Stromal cell of bone marrow (primary cell): ENCODE measurements around the gene SHOC1.
"Not testable (repeated sequence)": the region's sequence is repeated elsewhere in the genome, so short reads cannot be mapped to it uniquely, and the experiment has no call there.

ENCODE experiments used
- DNase-seq: peaks from one replicate; pipeline ENCODE4 v3.0.0-alpha.2; 2012; ENCODE audit warnings: low read depth

SHOC1 gene

DNA sequence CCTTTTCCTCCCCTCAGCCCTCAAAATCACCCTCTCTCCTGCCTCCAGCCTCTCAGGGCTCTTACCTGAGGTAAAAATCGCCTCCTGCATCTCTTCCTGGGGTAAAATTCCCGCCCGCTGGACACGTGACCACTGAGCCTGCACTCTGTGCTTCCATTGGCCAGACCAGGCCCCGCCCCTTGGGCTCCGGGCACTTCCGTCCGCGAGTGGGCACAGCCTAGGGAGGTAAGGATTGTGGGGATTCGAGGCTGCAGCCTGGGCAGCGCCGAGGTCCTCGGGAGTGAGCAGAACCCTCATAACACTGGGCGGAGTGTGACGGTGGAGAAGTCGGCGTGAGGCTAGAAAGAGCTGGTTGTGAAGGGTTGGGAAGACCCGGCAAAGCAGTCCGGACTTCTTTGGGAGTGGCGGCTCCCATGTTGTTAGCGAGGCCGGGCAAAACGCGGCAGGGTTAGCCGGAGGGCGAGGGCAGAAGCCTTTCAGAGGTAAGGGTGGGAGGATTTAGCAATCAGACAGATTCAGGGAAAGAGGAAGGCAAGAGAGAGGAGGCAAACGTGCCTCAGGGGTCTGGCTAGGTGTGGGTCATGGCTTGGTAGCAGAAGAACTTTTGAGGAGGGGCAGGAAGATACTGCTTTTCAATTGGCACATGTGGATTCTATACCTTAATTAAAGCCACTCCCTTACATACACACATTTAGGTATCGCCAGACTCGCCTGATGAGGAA is at the start of gene SHOC1:
Gene SHOC1 (minus strand): TSS at position 103 of the 722 bp plus-strand sequence. CDS start 3,519 bp downstream, outside the sequence.
- DNase-seq, result no peak

DNA sequence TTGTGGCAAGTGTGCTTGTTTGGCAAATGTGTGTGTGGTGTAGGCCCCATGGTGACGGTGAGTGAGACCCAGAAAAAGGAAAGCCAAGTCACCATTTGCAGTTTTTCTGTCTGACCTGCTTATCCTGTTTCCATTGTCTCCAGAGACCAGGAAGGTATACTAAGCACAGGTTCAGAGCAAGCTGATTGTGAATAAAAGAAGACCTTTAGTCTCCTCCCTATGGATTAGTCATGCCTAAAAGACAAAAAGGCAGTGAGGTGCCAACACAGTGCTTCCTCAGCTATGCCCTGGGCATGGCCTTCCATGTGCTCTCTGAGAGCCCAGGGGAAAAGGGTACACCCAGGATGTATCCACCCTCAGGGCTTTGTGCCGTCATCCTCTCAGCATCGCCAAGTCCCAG is 49.2 kb upstream of the SHOC1 start:
- no peak for DNase-seq

DNA sequence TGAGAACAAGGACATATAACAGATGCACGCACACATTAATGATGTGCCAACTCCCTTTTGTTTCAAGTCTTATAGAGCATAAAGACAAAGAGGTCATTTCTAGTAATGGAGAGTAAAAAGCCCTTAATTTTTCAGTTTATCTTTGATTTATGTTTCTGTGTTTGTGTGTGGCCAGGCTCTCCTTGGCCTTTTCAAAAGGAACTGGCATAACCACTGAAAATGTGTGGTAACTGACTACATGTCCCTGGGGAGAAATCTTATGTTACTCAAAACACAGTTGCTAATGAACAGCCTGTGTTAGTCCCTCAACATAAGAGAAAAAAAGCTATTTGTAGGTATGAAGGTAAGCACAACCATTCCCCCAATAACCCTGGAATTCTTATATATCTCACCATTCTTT is 47.6 kb upstream of the SHOC1 start:
- DNase-seq, result peak; percentile 59

- no peak for DNase-seq
These were observed 45.7 kb upstream of the SHOC1 start for GRCh38 chr9:111840442-111840841.

GRCh38 chr9:111839987-111840386 is 45.2 kb upstream of the SHOC1 start:
- DNase-seq, result no peak

GRCh38 chr9:111839387-111839786 is 44.6 kb upstream of the SHOC1 start:
- DNase-seq, result no peak

DNA sequence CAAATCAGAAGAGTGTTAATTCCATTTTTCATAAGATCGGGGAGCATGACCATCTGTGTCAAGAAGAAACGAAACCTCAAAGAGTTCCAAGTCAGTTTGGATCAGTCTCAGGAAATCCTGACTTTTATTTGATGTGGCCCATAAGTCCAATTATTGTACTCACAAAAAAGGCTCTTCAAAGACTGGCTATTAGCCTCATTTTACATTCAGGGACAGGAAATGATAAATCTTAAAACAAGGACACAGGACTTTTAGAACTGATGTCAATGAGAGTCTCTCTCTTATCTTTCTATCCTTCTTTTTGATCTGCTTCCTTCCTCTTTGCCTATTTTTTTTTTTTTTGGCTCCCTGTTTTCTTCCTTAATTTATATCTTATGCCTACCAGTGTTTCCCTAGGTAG is 43.7 kb upstream of the SHOC1 start:
- DNase-seq, result no peak

DNA sequence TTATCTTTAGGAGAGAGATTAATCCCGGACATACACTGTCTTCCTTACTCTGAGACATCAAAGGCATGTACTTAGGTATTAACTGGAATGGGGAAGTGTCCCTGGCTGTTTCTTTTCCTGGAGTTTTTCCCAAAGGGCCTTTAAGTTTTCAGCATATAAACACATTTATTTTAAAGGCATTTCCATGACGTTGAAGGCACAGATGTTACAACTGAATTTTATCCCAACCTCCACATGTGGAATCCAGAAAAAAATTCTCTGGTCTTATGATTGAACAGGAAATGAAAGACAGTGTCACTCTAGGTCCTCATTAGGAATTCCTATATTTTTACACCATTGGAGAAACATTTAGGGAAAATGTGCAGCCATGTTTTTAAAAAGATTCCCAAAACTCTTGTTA is 41.6 kb upstream of the SHOC1 start:
- DNase-seq, result no peak

DNA sequence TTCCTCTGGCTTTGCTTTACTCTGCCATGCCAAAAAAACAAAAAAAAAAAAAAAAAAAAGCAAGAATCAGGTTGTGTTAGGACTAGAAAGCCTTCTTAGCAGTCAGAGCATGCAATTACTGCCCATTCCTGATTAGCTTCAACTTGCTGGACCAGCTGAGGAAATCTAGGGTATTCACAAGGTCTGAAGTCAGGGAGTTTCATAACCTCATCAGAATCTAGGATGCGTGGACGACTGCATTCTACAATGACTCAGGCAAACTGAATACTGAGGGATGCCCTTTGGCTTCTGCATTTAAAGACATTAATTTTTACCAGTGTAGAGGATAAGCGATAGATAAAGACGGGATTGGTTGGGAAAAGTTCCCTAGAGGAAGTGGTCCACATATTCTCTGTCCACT is 39.2 kb upstream of the SHOC1 start:
- no peak for DNase-seq

- no peak for DNase-seq
These were observed 37.7 kb upstream of the SHOC1 start for GRCh38 chr9:111832449-111832848.

DNA sequence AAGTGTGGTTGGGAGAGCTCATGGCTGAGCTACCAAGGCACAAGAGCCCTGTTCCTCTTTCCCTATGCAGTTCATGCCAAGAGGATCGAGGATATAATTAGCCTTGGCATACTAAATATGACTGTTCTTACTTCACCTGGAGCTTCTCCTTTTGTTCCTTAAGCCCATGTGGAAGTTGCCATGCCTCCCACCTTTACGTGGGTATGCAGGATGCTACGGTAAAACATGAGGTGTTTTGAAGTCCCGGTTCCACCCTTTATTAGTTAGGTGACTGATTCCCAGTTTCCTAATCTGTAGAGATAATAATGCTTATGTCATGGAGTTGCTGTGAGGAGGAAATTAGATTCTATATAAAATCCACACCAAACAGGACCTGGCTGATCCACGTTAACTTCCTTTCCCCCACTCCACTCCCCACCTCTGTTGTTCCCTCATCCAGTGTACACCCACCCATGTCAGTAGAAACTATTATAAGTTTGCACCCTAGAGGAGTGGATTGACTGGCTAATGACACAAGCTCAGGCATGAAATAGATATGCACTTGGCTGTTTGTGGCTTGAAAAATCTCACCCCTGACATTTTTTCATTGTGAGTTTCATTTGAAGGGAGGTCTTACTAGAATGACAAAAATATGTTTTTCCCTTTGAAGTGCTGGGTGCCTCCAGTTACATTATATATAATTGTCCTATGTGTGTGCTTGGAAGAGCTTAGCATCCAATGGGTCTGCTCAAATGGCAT is 36.8 kb upstream of the SHOC1 start:
- DNase-seq, result no peak

- no peak for DNase-seq
These were observed 33.5 kb upstream of the SHOC1 start for GRCh38 chr9:111828193-111828592.

DNA sequence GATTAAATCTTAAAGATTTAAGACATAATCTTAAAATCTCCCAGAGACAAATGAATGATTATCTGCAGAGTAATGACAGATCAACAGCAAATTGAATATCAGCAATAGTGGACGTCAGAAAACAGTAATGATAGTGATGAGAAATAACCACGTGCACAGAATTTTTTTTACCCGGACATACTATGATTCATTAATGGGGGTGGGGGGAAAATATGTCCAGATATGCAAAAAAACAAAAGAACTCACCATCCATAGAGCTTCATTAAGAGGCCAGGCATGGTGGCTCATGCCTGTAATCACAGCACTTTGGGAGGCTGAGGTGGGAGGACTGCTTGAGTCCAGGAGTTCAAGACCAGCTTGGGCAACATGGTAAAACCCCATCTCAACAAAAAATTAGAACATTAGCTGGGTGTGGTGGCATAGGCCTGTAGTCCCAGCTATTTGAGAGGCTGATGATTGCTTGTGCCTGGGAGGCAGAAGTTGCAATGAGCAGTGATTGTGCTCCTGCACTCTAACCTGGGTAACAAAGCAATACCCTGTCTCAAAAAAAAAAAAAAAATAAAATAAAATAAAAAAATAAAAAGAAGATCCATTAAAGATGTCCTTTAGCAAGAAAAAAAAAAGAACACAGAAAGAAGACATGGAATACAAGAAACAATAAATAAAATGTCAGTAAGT is 30.9 kb upstream of the SHOC1 start:
- DNase-seq, result no peak

DNA sequence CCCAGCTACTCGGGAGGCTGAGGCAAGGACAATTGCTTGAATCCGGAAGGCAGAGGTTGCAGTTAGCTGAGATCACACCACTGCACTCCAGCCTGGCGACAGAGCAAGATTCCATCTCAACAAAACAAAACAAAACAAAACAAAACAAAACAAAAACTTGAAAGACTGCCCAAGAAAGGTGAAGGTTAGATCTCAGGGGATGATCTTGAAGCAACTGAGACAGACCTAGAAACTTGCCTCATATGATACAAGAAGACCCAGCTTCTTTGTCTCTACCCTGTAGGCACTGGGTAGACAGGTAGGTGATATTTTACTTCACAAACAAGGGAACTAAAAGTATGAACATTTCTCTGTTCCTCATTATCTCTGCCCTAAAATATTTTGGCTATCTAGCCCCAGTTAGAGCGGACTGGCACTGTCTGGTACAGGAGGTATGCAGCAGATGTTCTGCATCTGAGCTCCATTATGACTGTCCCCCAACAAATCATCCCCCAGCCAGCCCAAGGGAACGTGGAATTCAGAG is 26.3 kb upstream of the SHOC1 start:
- DNase-seq, result no peak

- no peak for DNase-seq
These were observed 24.6 kb upstream of the SHOC1 start for GRCh38 chr9:111819360-111819759.

DNA sequence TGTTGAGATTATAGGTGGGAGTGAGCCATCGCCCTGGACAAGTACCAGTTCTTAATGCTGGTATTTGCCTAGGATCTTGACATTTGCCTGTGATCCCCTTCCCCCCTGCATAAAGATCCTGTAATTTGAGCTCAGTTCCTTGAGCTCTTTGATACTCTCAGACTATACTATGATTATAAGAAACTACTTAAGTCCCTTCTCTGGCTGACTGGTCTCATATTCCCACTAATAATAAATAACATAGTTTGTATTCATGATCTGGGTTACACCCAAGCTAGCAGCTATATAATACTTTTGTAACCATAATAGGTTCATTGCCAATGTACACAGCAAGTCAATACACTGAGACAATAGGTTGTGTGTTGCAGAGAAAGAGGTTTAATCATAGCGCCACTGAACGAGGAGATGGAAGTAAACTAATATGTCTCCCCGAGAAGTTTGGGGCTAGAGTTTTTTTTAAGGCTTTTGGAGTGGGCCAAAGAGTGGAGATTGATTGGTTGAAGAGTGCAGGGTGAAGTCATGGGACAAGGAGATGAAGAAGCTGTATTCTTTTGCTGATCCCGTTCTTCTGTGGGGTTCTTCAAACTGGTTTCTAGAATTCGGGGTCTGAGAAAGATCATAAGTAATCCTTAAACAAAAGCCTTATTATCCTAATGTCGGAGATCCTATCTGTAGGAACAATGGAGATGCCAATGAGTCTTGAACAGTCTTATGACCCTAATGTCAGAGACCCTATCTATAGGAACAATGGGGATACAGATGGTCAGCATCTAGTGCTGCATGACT is 20.7 kb upstream of the SHOC1 start:
- DNase-seq, result no peak

GRCh38 chr9:111812337-111812736 is 17.6 kb upstream of the SHOC1 start:
- DNase-seq, result no peak

DNA sequence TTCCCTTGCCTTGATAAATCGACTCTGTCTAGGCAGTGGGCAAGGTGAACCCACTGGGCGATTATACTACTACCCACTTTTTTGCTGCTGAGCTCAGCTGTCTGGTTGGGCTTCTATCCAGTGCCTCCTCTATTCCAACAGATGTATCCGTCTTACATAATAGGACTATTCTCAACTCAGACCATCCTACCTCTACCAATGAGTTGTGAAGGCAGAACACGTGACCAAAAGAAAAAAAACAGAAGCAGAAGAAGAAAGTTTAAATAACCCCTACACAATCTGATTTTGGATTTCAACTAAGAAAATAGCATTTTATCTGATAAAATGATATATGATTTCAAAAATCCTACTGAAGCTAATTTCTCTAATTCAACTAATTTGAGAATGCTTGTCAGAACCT is 16.2 kb upstream of the SHOC1 start:
- DNase-seq, result no peak

DNA sequence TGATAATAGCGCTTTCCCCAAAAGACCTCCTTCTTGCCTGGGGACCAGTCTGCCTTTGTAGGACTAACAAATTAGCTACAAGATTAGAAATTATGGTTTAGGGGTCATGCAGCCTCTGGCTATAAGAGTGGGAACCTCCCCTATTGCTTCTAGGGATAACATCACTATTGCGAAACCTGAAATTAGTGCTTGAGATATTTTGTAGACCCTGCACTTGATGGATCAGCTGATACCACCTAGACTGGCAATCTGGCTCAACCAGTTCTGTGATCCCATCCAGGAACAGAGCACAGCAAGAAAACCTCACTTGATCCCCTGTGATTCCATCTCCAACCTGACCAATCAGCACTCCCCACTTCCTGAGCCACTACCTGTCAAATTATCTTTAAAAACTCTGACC is 15.7 kb upstream of the SHOC1 start:
- not testable (repeated sequence) for DNase-seq

- DNase-seq, result no peak
These were observed 12.5 kb upstream of the SHOC1 start for GRCh38 chr9:111807197-111807596.

DNA sequence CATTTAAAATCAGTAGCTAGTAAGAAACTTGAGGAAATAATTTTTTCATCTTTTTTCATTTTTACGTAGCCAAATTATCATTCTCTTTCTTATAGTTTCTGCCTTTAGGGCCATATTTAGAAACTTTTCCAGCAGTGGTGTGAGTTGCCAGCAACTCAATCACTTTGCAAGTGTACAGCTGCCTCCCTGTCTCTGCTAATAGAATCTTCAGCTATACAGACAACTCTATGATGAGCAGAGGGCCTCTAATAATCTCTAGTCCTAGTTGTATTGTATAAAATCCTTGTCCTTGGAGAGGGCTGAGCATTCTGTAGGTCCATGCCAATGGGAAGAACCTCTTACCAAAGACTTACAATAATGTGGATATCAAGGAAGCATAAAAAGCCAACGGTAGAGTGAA is 11.5 kb upstream of the SHOC1 start:
- DNase-seq, result no peak

GRCh38 chr9:111805830-111806241 is 11.1 kb upstream of the SHOC1 start:
- no peak for DNase-seq
